Measurements from ENCODE around the gene WNT2. TPM values are rescaled to one million over a fixed set of nuclear protein-coding genes. Genes with fewer than 3 reads are reported as not detected.
A peak's percentile ranks its signal among the peaks of the same experiment; 100 is the strongest.

Gene WNT2
- total and polyA plus RNA-seq, 2 of the 4 experiments (the other 2 are of a cell fraction): 1.8 to 1.9 TPM

DNA sequence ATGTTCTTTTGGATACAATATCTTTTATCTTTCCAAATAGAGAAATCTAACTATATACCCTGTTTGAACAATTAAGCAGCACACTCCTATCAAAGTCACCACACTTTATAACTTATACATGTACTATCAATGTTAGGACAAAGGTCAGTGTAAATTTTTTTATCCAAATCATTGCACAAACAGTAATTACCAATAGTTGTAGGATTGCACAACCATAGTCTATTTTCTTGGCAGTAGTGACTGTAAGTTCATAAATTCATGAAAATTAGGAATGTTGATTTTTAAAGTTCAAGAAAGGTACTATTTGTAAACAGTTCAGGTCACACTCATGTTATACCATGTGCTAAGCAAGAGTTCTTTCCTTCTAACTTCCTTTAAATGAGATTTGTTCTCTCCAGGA is 9.3 kb downstream of the WNT2 start:
- DNase-seq (no peak), ATAC-seq (ENCODE audit: low read depth) (no peak)
- ChIA-PET CTCF (no interaction called here), POLR2A (ENCODE audit: unreplicated experiment) (no interaction called here)
- no peak overlapping the region for H3K4me3 ChIP-seq (ENCODE audit: insufficient read depth, low read depth, low read length)
- H4K91ac ChIP-seq (ENCODE audit: insufficient read depth, low read depth, low read length): no peak overlapping the region
- H4K8ac ChIP-seq (ENCODE audit: low read depth in 2 of 2, low read length in 2 of 2): no peak overlapping the region
- no TSS peak for BruUV-seq (replicated peaks)
- H3K9me3 ChIP-seq (ENCODE audit: control insufficient read depth, insufficient read depth, low read length): no peaks in the 10 kb centered on the region
- no peaks in the 10 kb centered on the region for H3K27me3 ChIP-seq (ENCODE audit: control insufficient read depth, insufficient read depth, low read length)
- no peak overlapping the region for H3K18ac ChIP-seq (ENCODE audit: low read depth, low read length)
- intact Hi-C loops (cut with micrococcal nuclease): loop anchor here (5.0 to 10.0 kb wide), 2 partner anchors 101 to 401 kb away; no protein-coding TSS in a partner anchor
- no peak overlapping the region for H2BK5ac ChIP-seq (ENCODE audit: low read depth, low read length, poor library complexity, severe bottlenecking)
- no peak overlapping the region for H3K56ac ChIP-seq (ENCODE audit: extremely low read depth, insufficient read depth, low read length)
- H3K79me1 ChIP-seq (ENCODE audit: low read depth in 1 of 2, low read length in 2 of 2): no peaks in the 10 kb centered on the region
- H3K27ac ChIP-seq (ENCODE audit: insufficient read depth, low read length): no peak overlapping the region
- no peak overlapping the region for H3K4ac ChIP-seq (ENCODE audit: low read depth, low read length)
- no peak overlapping the region for H2AFZ ChIP-seq (replicated peaks; ENCODE audit: low read length, poor library complexity)
- no peak overlapping the region for H3K4me2 ChIP-seq (ENCODE audit: low read depth, low read length)
- in situ Hi-C loops (cut with MboI; ENCODE audit: low sequenced_read_pairs): no loop called here
- no peak overlapping the region for H3K9ac ChIP-seq (ENCODE audit: low read depth, low read length)
- no peak overlapping the region for H2BK20ac ChIP-seq (ENCODE audit: low read depth, low read length)
- TF ChIP-seq CEBPB (IDR thresholded peaks at IDR 0.05; ENCODE audit: low read depth, low read length): peak; percentile 68
- TF ChIP-seq, protein P1, sequence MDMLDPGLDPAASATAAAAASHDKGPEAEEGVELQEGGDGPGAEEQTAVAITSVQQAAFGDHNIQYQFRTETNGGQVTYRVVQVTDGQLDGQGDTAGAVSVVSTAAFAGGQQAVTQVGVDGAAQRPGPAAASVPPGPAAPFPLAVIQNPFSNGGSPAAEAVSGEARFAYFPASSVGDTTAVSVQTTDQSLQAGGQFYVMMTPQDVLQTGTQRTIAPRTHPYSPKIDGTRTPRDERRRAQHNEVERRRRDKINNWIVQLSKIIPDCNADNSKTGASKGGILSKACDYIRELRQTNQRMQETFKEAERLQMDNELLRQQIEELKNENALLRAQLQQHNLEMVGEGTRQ (IDR thresholded peaks at IDR 0.05; ENCODE audit: low read depth, low read length): no peak
- H2BK120ac ChIP-seq (ENCODE audit: low read depth, low read length): no peak overlapping the region
- H2AK9ac ChIP-seq (replicated peaks; ENCODE audit: low read depth, low read length, poor library complexity): no peak overlapping the region
- H4K5ac ChIP-seq (ENCODE audit: low read depth, low read length): no peak overlapping the region
- H3K23ac ChIP-seq (ENCODE audit: low read depth, low read length): no peak overlapping the region
- no peaks in the 10 kb centered on the region for H4K20me1 ChIP-seq (ENCODE audit: insufficient read depth, low read length)
- H3K9me1 ChIP-seq (ENCODE audit: insufficient read depth, low read length): no peaks in the 10 kb centered on the region
- dilution Hi-C loops (cut with HindIII; ENCODE audit: low sequenced_read_pairs, unreplicated experiment): no loop called here
- H3K36me3 ChIP-seq (ENCODE audit: control insufficient read depth, insufficient read depth, low read length): peaks cover 8% of the 10 kb centered on the region; the same call in 1 of the 2 replicates
- no peak overlapping the region for H2BK15ac ChIP-seq (ENCODE audit: low read depth, low read length)
- peaks cover 2% of the 10 kb centered on the region; the same call in 1 of the 2 replicates for H3K4me1 ChIP-seq (ENCODE audit: control insufficient read depth, insufficient read depth, low read length)
- H2AK5ac ChIP-seq (ENCODE audit: low read depth, low read length): no peak overlapping the region
- no peak overlapping the region for H3K14ac ChIP-seq (replicated peaks; ENCODE audit: low read depth, low read length)
